Thyroid gland (tissue), 4 donors: ENCODE results near the gene GFRA1. TPM values are rescaled to one million over a fixed set of nuclear protein-coding genes. Genes with fewer than 3 reads are reported as not detected.

Experiments
- DNase-seq, 2 donors: peaks; one replicate each; pipeline ENCODE4 v3.0.0-alpha.2; 2019
- H3K27ac ChIP-seq, 3 donors: fragments of 200-600 bp; sonication (generic); 1 replicate in 2 of 3; 2 replicates in 1 of 3; pipeline ENCODE4 v1.5.1; 2016 to 2019; ENCODE audit warnings: mild to moderate bottlenecking in 1 of 3, moderate library complexity in 1 of 3
- H3K27me3 ChIP-seq: fragments of 200-600 bp; sonication (generic); one replicate; pipeline ENCODE4 v1.5.1; 2019
- H3K36me3 ChIP-seq, 2 donors: fragments of 200-600 bp; sonication (generic); one replicate each; pipeline ENCODE4 v1.5.1; 2016 to 2019
- H3K4me1 ChIP-seq, 2 donors: fragments of 200-600 bp; sonication (generic); one replicate each; pipeline ENCODE4 v1.5.1; 2017 to 2019
- H3K4me3 ChIP-seq, 3 donors: fragments of 200-600 bp; sonication (generic); replicated peaks in 1 of 3; 1 replicate in 2 of 3; 2 replicates in 1 of 3; pipeline ENCODE4 v1.5.1; 2016; ENCODE audit warnings: mild to moderate bottlenecking in 1 of 3
- H3K9me3 ChIP-seq: fragments of 200-600 bp; sonication (generic); one replicate; pipeline ENCODE4 v1.5.1; 2017
- CTCF ChIP-seq, 6 experiments: fragments of 200-600 bp in 3 of 6; fragments of 450-650 bp in 3 of 6; sonication (generic) in 3 of 6; IDR thresholded peaks; one replicate each; pipeline ENCODE4 v1.5.1; 2016 to 2019; ENCODE audit warnings: antibody characterized with exemption in 6 of 6, mild to moderate bottlenecking in 2 of 6, inconsistent platforms in 1 of 6, moderate library complexity in 1 of 6
- POLR2A ChIP-seq, 2 donors: fragments of 450-650 bp; IDR thresholded peaks; one replicate each; pipeline ENCODE4 v1.6.1; 2017; ENCODE audit warnings: antibody characterized with exemption in 2 of 2, mild to moderate bottlenecking in 2 of 2, moderate library complexity in 1 of 2
- WGBS, 2 donors: methylation state at CpG; one replicate each; pipeline ENCODE4 v1.1.5; 2017; 5-methylcytosine and 5-hydroxymethylcytosine counted together
- intact Hi-C: fragments of 100-400 bp; cut with DNase I; formaldehyde crosslinking; loops from one replicate; pipeline ENCODE4 v1.15.1; 2023
- total RNA-seq, 4 donors: library from RNA; depleted of rRNA; stranded (reverse); fragments of >200 nt; gene quantifications; one replicate each; pipeline ENCODE4 v1.2.3, GENCODE V29; 2016

GFRA1 gene
- total RNA-seq, 4 donors from 2014 or later = 4.4 to 18.0 (median 5.5) TPM

DNA sequence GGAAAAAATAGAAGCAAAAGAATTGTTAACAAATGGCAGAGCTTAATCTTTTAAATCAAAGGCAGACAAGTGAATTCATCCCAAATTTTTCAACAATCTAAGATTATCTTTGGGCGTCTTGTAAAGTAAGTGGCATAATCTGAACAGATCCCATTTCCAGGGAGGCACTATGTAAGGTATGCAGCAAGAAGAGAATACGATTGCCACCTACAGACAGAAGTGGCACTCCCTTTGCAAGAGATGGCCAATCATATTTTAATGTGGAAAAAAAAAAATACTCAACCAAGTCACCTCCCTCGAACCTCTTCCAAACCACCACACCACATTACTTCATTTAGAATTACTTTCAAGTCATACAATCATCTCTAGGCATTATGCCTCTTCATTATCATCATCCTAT lies 4.0 kb downstream of the GFRA1 start:
- H3K27me3 ChIP-seq = peaks cover 3% of the 10 kb centered on the region
- 60 to 61% methylated on average over 3 of the region's 3 CpGs for WGBS, 2 donors
- no peak for DNase-seq
- no peaks in the 10 kb centered on the region for H3K36me3 ChIP-seq
- TF ChIP-seq CTCF (IDR thresholded peaks at IDR 0.05) (no peak), POLR2A (IDR thresholded peaks at IDR 0.05) (no peak)
- H3K9me3 ChIP-seq = no peaks in the 10 kb centered on the region
- H3K4me3 ChIP-seq = no peak overlapping the region
- peaks cover 15 to 32% of the 10 kb centered on the region in 2 donors for H3K4me1 ChIP-seq
- intact Hi-C loops = no loop called here
- H3K27ac ChIP-seq = no peak overlapping the region

DNA sequence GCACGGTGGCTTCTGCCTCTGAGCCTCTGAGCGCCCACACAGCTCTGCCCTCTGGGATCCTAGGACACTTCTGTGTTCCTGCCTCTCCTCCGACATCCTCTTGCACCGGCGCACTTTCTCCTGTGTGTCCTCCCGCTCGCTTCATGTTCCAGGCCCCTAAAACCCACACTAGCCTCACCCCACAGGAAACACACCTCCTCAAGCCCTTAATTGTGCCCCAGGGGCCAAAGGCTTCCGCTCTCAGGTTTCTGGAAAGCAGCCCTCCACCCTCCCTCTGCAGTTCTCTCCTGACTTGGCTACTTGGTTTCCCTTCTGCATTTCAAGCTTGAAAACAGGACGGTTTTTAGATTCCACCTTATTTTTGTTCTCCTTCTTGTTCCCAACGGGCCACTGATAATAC lies 7.3 kb downstream of the GFRA1 start:
- DNase-seq = no peak
- H3K27ac ChIP-seq = no peak overlapping the region
- no peaks in the 10 kb centered on the region for H3K4me1 ChIP-seq
- TF ChIP-seq CTCF (IDR thresholded peaks at IDR 0.05) = no peak
- TF ChIP-seq POLR2A (IDR thresholded peaks at IDR 0.05) = no peak
- no peaks in the 10 kb centered on the region for H3K9me3 ChIP-seq
- intact Hi-C loops = no loop called here
- H3K27me3 ChIP-seq = no peaks in the 10 kb centered on the region
- H3K36me3 ChIP-seq = no peaks in the 10 kb centered on the region
- 80 to 86% methylated on average over 10 of the region's 10 CpGs for WGBS, 2 donors
- no peak overlapping the region for H3K4me3 ChIP-seq

- Histone ChIP-seq H3K27me3 (no peaks in the 10 kb centered on the region), H3K4me3 (no peak overlapping the region), H3K27ac (no peak overlapping the region), H3K4me1 (no peaks in the 10 kb centered on the region), H3K36me3 (no peaks in the 10 kb centered on the region), H3K9me3 (no peaks in the 10 kb centered on the region)
- WGBS, 2 donors = 79 to 85% methylated on average over 7 of the region's 7 CpGs
- no peak for TF ChIP-seq CTCF (IDR thresholded peaks at IDR 0.05)
- TF ChIP-seq POLR2A (IDR thresholded peaks at IDR 0.05) = no peak
- intact Hi-C loops = no loop called here
- DNase-seq = no peak
Measured at GRCh38 chr10:116263870-116264655, 8.9 kb downstream of the GFRA1 start.

DNA sequence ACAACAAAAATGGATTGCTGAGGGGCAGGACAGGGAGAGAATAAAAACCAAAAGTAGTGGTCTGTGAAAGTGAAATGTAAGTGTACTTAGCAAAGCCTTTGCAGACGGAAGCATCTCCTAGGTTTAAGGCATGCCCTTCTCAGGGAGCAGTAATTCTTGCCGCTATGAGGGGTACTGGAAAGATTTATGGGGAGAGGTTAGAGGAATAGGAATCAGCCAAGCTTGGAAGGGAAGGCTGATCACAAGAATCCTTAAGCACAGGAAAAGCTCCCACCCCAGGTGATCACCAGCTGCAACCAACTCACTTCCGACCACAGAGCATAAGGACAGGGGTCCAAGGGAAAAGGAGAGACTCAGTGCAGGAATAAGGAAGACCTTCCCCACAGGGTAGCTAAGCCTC lies 10.3 kb downstream of the GFRA1 start:
- H3K9me3 ChIP-seq = no peaks in the 10 kb centered on the region
- WGBS, 2 donors = 59 to 74% methylated on average over 3 of the region's 3 CpGs
- H3K4me1 ChIP-seq = no peaks in the 10 kb centered on the region
- no peaks in the 10 kb centered on the region for H3K27me3 ChIP-seq
- H3K36me3 ChIP-seq = no peaks in the 10 kb centered on the region
- TF ChIP-seq CTCF (IDR thresholded peaks at IDR 0.05) (no peak), POLR2A (IDR thresholded peaks at IDR 0.05) (no peak)
- H3K27ac ChIP-seq = no peak overlapping the region
- intact Hi-C loops = no loop called here
- no peak for DNase-seq
- no peak overlapping the region for H3K4me3 ChIP-seq

DNA sequence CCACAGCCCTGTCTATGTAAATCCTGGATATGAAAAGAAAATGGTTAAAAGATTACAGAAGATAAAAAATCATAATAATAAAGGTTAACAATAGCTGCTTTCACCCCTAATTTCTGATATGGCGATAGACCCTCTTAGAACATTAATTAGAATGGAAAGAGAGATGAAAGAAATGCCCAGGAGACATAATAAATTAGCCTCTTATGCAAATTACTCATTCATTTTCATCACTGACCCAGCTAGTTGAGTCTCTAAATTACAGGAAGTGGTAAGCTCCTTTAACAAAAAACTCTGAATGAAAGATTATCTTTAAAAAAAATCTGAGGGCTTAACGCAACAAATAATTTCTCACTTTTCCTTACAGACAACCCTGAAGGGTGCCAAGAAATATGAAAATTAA lies 12.4 kb downstream of the GFRA1 start:
- H3K9me3 ChIP-seq = no peaks in the 10 kb centered on the region
- intact Hi-C loops = no loop called here
- H3K36me3 ChIP-seq = no peaks in the 10 kb centered on the region
- no peak for TF ChIP-seq CTCF (IDR thresholded peaks at IDR 0.05)
- TF ChIP-seq POLR2A (IDR thresholded peaks at IDR 0.05) = no peak
- no peak for DNase-seq
- 72 to 76% methylated on average over 2 of the region's 2 CpGs for WGBS, 2 donors
- no peak overlapping the region for H3K4me3 ChIP-seq
- H3K4me1 ChIP-seq = no peaks in the 10 kb centered on the region
- no peak overlapping the region for H3K27ac ChIP-seq
- no peaks in the 10 kb centered on the region for H3K27me3 ChIP-seq
